ENCODE data around the gene SRGAP3.
"Not testable (repeated sequence)": the region's sequence is repeated elsewhere in the genome, so short reads cannot be mapped to it uniquely, and the experiment has no call there.

The SRGAP3 gene

DNA sequence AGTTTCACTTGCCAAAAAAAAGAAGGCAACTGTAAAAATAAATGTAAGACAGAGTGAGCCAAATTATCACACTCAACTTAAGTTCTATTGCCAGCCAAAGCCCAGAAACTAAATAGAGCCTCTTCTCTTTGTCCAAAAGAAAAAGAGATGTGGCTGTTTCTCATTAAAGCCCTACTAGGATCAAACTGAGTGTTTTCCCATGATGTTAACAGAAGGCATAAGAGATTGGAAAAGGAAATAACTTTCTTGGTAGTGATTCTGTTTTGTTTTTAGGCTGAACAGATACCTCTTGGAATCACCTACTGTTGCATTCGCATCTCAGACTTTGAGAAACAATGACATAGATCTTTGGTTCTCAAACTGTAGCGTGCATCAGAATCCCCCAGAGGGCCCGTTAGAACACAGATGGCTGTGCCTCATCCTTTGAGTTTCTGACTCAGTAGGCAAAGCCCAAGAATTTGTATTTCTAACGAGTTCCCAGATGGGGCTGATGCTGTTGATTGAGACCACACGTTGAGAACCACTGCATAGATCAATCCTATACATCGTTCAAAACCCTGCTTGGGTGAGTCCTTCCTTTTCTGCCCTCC lies 42.5 kb upstream of the SRGAP3 start:
- TF ChIP-seq, protein P1, sequence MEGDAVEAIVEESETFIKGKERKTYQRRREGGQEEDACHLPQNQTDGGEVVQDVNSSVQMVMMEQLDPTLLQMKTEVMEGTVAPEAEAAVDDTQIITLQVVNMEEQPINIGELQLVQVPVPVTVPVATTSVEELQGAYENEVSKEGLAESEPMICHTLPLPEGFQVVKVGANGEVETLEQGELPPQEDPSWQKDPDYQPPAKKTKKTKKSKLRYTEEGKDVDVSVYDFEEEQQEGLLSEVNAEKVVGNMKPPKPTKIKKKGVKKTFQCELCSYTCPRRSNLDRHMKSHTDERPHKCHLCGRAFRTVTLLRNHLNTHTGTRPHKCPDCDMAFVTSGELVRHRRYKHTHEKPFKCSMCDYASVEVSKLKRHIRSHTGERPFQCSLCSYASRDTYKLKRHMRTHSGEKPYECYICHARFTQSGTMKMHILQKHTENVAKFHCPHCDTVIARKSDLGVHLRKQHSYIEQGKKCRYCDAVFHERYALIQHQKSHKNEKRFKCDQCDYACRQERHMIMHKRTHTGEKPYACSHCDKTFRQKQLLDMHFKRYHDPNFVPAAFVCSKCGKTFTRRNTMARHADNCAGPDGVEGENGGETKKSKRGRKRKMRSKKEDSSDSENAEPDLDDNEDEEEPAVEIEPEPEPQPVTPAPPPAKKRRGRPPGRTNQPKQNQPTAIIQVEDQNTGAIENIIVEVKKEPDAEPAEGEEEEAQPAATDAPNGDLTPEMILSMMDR (IDR thresholded peaks at IDR 0.05; ENCODE audit: control insufficient read depth, insufficient read depth, low read depth, low read length, missing control alignments) = no peak
- H3K4me3 ChIP-seq (ENCODE audit: control insufficient read depth, low read depth, low read length) = no peak overlapping the region
- DNase-seq (ENCODE audit: low read depth) = no peak

DNA sequence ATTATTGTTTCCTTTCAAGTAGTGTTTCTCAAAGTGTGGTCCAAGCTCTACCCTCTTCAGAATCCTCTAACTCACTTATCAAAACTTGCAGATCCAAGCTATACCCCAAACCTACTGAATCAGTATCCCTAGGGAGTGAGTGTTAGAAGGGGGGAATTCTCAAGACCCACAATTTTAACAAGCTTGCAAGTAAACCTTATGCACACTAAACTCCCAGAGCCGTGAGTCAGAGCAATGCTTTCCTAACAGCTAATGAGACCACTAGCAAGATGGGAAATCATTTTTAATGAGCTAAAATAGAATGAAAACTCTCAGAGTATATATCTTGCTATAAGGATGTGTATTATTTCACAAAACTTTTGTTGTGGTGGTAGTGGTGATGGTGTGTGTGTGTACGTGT lies 41.1 kb upstream of the SRGAP3 start:
- TF ChIP-seq, protein P1 (IDR thresholded peaks at IDR 0.05; ENCODE audit: control insufficient read depth, insufficient read depth, low read depth, low read length, missing control alignments) = no peak
- no peak overlapping the region for H3K4me3 ChIP-seq (ENCODE audit: control insufficient read depth, low read depth, low read length)
- DNase-seq (ENCODE audit: low read depth) = no peak

DNA sequence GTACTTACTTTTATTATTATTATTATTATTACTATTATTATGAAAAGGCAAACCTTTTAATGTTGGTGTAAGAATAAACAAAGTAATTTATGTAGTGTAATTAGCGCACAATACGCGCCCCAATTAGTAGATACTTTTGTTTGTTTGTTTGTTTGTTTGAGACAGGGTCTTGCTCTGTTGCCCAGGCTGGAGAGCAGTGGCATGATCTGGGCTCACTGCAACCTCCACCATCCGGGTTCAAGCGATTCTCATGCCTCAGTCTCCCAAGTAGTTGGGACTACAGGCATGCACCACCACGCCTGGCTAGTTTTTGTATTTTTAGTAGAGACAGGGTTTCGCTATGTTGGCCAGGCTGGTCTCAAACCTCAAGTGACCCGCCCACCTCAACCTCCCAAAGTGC lies 32.1 kb upstream of the SRGAP3 start:
- DNase-seq (ENCODE audit: low read depth); H3K4me3 ChIP-seq (ENCODE audit: control insufficient read depth, low read depth, low read length): not testable (repeated sequence)

DNA sequence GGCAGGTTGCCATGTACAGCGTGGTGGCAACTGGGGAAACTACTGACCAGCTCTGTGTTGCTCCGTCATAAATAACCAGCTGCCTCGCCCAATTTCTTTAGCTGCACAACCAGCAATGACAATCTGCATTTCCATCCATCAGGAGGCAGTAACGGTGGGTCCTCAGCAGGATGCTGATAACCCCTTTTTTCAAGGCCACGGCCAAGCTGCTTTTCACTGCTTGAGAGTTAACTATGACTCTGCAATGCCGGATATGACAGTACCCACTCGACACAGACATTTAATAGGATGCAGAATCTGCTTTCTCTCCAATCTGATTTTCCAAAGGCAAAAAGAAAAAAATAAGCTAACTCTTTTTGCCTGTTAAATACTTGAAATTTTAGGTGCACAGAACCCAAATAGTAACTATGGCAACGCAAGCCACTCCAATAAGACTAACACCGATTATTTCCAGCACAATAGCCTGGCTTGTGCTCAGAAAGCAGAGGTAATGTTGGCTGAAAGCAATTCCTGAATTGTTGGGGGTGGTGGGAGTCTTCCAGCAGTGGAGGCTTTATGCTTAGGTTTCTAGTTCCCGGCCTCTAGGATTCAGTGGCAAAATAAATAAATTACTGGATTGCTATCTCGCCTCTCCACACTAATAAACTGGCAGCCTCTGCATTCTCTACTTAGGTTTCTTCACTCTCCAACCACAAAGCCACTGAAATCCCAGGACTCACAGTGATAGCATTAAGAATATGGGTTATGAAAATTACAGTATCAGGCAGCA lies 31.2 kb upstream of the SRGAP3 start:
- DNase-seq (ENCODE audit: low read depth) = no peak
- TF ChIP-seq, protein P1 (IDR thresholded peaks at IDR 0.05; ENCODE audit: control insufficient read depth, insufficient read depth, low read depth, low read length, missing control alignments) = no peak

DNA sequence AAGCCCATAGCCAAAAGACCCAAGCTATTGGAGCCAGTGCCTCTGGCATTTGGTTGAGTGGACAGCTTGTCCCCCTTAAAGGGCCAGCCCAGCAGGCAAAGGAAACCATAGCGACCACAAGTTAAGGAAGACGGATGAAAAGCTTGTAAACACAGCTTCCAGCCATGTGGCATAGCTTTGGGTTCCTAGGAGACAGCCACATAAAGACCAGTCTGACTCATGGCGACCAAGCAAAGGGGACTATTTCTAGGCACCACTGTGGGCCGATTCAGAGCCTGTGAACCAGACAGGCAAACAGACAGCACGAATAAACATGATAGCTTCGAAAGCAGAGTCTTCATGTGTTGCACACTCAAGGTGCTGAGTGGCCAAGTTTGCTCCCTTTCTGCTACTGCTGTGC lies 30.5 kb upstream of the SRGAP3 start:
- TF ChIP-seq, protein P1 (IDR thresholded peaks at IDR 0.05; ENCODE audit: control insufficient read depth, insufficient read depth, low read depth, low read length, missing control alignments) = no peak
- H3K4me3 ChIP-seq (ENCODE audit: control insufficient read depth, low read depth, low read length) = no peak overlapping the region
- no peak for DNase-seq (ENCODE audit: low read depth)

More for the DNA sequence above, 31.2 kb upstream of the SRGAP3 start:
- no peak overlapping the region for H3K4me3 ChIP-seq (ENCODE audit: control insufficient read depth, low read depth, low read length)

DNA sequence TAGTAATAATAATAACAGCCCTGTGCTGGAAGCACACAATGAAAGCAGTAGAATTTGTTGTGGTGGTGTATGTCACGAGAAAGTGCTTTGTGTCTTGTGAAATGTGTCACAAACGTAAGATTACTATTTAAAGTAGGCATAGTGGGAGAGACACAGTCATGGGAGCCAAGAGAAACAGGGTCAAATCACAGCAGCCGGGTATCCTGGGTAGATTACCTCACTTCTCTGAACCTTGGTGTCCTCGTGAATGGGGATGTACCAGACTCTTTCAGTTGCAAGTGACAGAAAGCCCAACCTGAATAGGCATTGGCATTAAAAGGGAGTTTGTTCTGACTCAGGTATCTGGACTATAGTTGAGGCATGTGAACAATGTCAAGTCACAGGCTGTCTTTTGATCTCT lies 29.1 kb upstream of the SRGAP3 start:
- DNase-seq (ENCODE audit: low read depth) = no peak
- H3K4me3 ChIP-seq (ENCODE audit: control insufficient read depth, low read depth, low read length) = no peak overlapping the region
- TF ChIP-seq, protein P1 (IDR thresholded peaks at IDR 0.05; ENCODE audit: control insufficient read depth, insufficient read depth, low read depth, low read length, missing control alignments) = no peak

DNA sequence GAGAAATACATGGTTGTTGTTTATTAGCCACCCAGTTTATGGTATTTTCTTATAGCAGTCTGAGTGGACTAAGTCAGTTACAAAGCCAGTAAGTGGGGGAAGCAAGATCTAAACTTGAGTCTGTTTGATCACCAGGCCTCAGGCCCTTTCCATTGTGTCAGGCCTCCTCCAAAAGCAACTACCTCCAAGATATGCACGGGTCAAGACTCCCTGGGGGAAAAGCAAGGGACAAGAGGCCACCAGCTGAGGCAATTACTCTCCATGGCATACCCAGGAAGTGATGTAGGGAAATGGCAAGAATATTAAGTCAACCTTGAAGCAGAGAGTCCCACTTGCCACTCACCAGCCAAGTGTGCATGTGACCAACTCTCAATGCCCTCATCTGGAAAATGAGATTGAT lies 28.6 kb upstream of the SRGAP3 start:
- TF ChIP-seq, protein P1 (IDR thresholded peaks at IDR 0.05; ENCODE audit: control insufficient read depth, insufficient read depth, low read depth, low read length, missing control alignments) = no peak
- H3K4me3 ChIP-seq (ENCODE audit: control insufficient read depth, low read depth, low read length) = no peak overlapping the region
- DNase-seq (ENCODE audit: low read depth) = no peak
